HFF-Myc (cell line): ENCODE data around the gene MCC.
A peak's percentile ranks its signal among the peaks of the same experiment; 100 is the strongest.

ENCODE experiments used
- DNase-seq: peaks from one replicate; pipeline ENCODE4 v3.0.0-alpha.2; 2011; ENCODE audit warnings: low read depth; ENCODE audit errors: extremely low read depth
- H3K4me3 ChIP-seq: replicated peaks from 2 replicates; pipeline ENCODE4 v1.5.1; 2011; ENCODE audit warnings: low read depth, mild to moderate bottlenecking, control low read depth, low read length
- CTCF ChIP-seq: IDR thresholded peaks from 2 replicates; pipeline ENCODE4 v1.5.1; 2012; ENCODE audit warnings: mild to moderate bottlenecking, low read depth, low read length, control low read depth; ENCODE audit errors: missing control alignments

The MCC gene

GRCh38 chr5:113520899-113521298 is 32.6 kb upstream of the MCC start:
- TF ChIP-seq CTCF = no peak
- DNase-seq = no peak
- no peak overlapping the region for H3K4me3 ChIP-seq

GRCh38 chr5:113520429-113520828 is 32.2 kb upstream of the MCC start:
- no peak for DNase-seq
- no peak overlapping the region for H3K4me3 ChIP-seq
- TF ChIP-seq CTCF = no peak

GRCh38 chr5:113519412-113519811 is 31.2 kb upstream of the MCC start:
- no peak for TF ChIP-seq CTCF
- DNase-seq = no peak
- no peak overlapping the region for H3K4me3 ChIP-seq

- no peak for TF ChIP-seq CTCF
- DNase-seq = no peak
- no peak overlapping the region for H3K4me3 ChIP-seq
These were observed 30.6 kb upstream of the MCC start for GRCh38 chr5:113518884-113519283.

GRCh38 chr5:113514289-113514635 is 26.0 kb upstream of the MCC start:
- H3K4me3 ChIP-seq = peak overlapping the region; percentile 60
- no peak for DNase-seq
- TF ChIP-seq CTCF = no peak

- DNase-seq = peak; percentile 43
- peak within 1 kb of the TSS; percentile 60 for H3K4me3 ChIP-seq
- peak; percentile 19 for TF ChIP-seq CTCF
These were observed 25.4 kb upstream of the MCC start, which contains the start of gene YTHDC2 for GRCh38 chr5:113513384-113514288. YTHDC2 (plus strand) TSS chr5:113513694; CDS start chr5:113513896, 202 bp downstream.
